Right lobe of liver (tissue), 6 donors: ENCODE measurements around the gene MTHFD1L. TPM values are rescaled to one million over a fixed set of nuclear protein-coding genes. Genes with fewer than 3 reads are reported as not detected.
A peak's percentile ranks its signal among the peaks of the same experiment; 100 is the strongest.
"Not testable (repeated sequence)": the region's sequence is repeated elsewhere in the genome, so short reads cannot be mapped to it uniquely, and the experiment has no call there.

Experiments used
- ATAC-seq, 4 donors: fragments of 200-7000 bp; cut with Tn5 transposase; one replicate each; pipeline ENCODE4 v1.9.1; 2020; ENCODE audit warnings: mild to moderate bottlenecking in 4 of 4, moderate library complexity in 4 of 4
- DNase-seq, 3 donors: peaks; one replicate each; pipeline ENCODE4 v3.0.0-alpha.2; 2020
- H3K27ac ChIP-seq, 3 donors: fragments of 200-600 bp; one replicate each; pipeline ENCODE4 v1.8.0; 2022
- H3K27me3 ChIP-seq, 2 donors: fragments of 200-600 bp; one replicate each; pipeline ENCODE4 v1.8.0; 2022
- H3K36me3 ChIP-seq, 4 donors: fragments of 200-600 bp; sonication (generic) in 1 of 4; one replicate each; pipeline versions ENCODE4 v1.5.1 to v1.8.0; 2017 to 2022; ENCODE audit warnings: control low read depth in 1 of 4
- H3K4me1 ChIP-seq, 4 donors: fragments of 200-600 bp; sonication (generic) in 1 of 4; one replicate each; pipeline versions ENCODE4 v1.5.1 to v1.8.0; 2017 to 2022; ENCODE audit warnings: control low read depth in 1 of 4
- H3K4me3 ChIP-seq, 3 donors: fragments of 200-600 bp; one replicate each; pipeline ENCODE4 v1.8.0; 2022
- H3K9me3 ChIP-seq, 4 donors: fragments of 200-600 bp; sonication (generic) in 1 of 4; one replicate each; pipeline versions ENCODE4 v1.5.1 to v1.8.0; 2017 to 2022; ENCODE audit warnings: control low read depth in 1 of 4
- POLR2A ChIP-seq: fragments of 450-650 bp; IDR thresholded peaks from one replicate; pipeline ENCODE4 v1.6.1; 2017; ENCODE audit warnings: antibody characterized with exemption, mild to moderate bottlenecking
- WGBS: methylation state at CpG from one replicate; pipeline ENCODE4 v1.1.6; 2018; ENCODE audit warnings: low coverage, low lambda C conversion rate; ENCODE audit not compliant: insufficient coverage; ENCODE audit errors: missing lambda C conversion rate; 5-methylcytosine and 5-hydroxymethylcytosine counted together
- intact Hi-C, 2 donors: fragments of 100-400 bp; cut with DNase I; formaldehyde crosslinking; loops; one replicate each; pipeline versions ENCODE4 v1.11.2 to v1.14.1; 2022
- total RNA-seq, 6 experiments: library from RNA; depleted of rRNA in 2 of 6; stranded (reverse); fragments of >200 nt in 2 of 6; fragmentation: NEBNext Ultra II Directional in 3 of 6; extraction: Animal tissue kit (Norgen Biotek cat#: 25700) in 3 of 6; gene quantifications; one replicate each; pipeline versions ENCODE4 v1.1.0 to v1.2.4, GENCODE V29; 2016 to 2023
- TF ChIP-seq, protein P1 (sequence below), 4 donors: fragments of 200-600 bp in 3 of 4; fragments of 450-650 bp in 1 of 4; IDR thresholded peaks; one replicate each; pipeline versions ENCODE4 v1.5.1 to v1.8.0; 2016 to 2022; ENCODE audit warnings: antibody characterized with exemption in 4 of 4, mild to moderate bottlenecking in 2 of 4
- donor health status: DM: no; HTN: yes; CAD: no.
- donor health status: DM: no; HTN: no; CAD: no.
- donor health status: DM: no; HTN: no; CAD: no.
- donor health status: DM: no; HTN: yes; CAD: no.
- donor health status: DM: no; HTN: yes; CAD: no.

The MTHFD1L gene
- total RNA-seq, 6 experiments from 2014 or later, result 1.7 to 11.5 (median 4.9) TPM

DNA sequence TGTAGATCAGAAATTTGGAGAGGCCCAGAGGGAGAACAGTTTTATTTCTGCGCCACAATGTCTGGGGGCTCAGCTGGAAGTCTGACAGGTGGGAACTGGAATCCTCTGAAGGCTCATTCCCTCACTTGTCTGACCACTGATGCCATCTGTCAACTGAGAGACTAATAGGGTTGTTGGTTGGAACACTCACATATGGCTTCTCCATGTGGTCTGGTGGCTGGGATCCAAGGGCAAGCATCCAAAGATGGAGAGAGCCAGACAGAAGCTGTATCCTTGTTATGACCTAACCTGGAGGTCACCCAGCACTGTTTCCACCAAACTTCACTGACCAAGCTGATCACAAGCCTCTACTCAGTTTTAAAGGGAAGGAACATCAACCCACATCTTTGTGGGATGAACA lies 256.4 kb downstream of the MTHFD1L start:
- TF ChIP-seq, protein P1, sequence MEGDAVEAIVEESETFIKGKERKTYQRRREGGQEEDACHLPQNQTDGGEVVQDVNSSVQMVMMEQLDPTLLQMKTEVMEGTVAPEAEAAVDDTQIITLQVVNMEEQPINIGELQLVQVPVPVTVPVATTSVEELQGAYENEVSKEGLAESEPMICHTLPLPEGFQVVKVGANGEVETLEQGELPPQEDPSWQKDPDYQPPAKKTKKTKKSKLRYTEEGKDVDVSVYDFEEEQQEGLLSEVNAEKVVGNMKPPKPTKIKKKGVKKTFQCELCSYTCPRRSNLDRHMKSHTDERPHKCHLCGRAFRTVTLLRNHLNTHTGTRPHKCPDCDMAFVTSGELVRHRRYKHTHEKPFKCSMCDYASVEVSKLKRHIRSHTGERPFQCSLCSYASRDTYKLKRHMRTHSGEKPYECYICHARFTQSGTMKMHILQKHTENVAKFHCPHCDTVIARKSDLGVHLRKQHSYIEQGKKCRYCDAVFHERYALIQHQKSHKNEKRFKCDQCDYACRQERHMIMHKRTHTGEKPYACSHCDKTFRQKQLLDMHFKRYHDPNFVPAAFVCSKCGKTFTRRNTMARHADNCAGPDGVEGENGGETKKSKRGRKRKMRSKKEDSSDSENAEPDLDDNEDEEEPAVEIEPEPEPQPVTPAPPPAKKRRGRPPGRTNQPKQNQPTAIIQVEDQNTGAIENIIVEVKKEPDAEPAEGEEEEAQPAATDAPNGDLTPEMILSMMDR (IDR thresholded peaks at IDR 0.05), result no peak
- TF ChIP-seq POLR2A, result no peak
- intact Hi-C loops, result no loop called here
- Histone ChIP-seq H3K4me1 (peaks cover 0 to 22% (median 0%) of the 10 kb centered on the region in 4 donors), H3K27me3 (no peaks in the 10 kb centered on the region), H3K27ac (no peak overlapping the region), H3K4me3 (no peak overlapping the region), H3K9me3 (no peaks in the 10 kb centered on the region), H3K36me3 (no peaks in the 10 kb centered on the region)
- peak; percentile 47 to 72 (median 70) for DNase-seq
- WGBS, result no CpG with 5 or more reads among the region's 1 CpG
- peak; percentile 11 to 60 (median 51) for ATAC-seq

DNA sequence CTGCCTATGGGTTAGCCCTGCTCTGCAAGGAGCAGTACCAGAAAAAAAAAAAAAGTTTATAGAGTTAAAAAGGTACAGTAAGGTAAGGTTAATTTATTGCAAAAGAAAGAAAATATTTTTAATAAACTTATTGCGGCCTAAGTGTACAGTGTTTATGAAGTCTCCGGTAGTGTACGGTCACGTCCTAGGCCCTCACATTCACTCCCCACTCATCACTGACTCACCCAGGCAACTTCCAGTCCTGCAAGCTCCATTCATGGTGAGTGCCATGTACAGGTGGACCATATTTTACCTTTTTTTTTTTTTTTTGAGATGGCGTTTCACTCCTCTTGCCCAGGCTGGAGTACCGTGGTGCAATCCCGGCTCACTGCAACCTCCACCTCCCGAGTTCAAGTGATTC lies 258.1 kb downstream of the MTHFD1L start:
- 92% methylated on average over 7 of the region's 8 CpGs for WGBS
- H3K27me3 ChIP-seq, DNase-seq, H3K36me3 ChIP-seq, H3K9me3 ChIP-seq, H3K27ac ChIP-seq, ATAC-seq, intact Hi-C loops, H3K4me3 ChIP-seq: not testable (repeated sequence)
- H3K4me1 ChIP-seq, result peaks cover 0 to 21% (median 0%) of the 10 kb centered on the region in 4 donors

DNA sequence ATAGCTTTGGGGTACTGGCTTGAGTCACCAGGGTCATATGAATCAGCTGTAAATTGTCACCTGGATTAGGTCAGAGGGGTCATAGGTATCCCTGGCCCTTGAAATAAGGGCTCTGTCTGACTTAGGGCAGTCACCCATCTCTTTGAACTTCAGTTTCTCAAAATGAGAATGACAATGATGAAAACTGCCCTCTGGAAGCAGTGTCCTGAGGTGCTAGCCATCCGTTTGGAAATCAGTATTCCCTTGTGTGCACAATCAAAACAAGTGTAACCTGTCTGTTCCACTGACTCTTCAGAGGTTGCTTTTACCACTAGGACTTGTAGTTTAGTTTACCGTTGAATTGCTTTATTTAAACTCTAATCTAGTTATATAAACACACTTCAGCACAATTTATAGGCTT lies 259.7 kb downstream of the MTHFD1L start:
- DNase-seq, H3K36me3 ChIP-seq, H3K27me3 ChIP-seq, intact Hi-C loops, H3K9me3 ChIP-seq, H3K4me3 ChIP-seq: not testable (repeated sequence)
- Histone ChIP-seq H3K27ac (peak overlapping the region in 2 of 3 donors; percentile 31 to 46), H3K4me1 (peaks cover 0 to 17% (median 0%) of the 10 kb centered on the region in 4 donors)
- peak; percentile 20 to 58 (median 44) for ATAC-seq
- WGBS, result 19% methylated on average over 2 of the region's 2 CpGs

DNA sequence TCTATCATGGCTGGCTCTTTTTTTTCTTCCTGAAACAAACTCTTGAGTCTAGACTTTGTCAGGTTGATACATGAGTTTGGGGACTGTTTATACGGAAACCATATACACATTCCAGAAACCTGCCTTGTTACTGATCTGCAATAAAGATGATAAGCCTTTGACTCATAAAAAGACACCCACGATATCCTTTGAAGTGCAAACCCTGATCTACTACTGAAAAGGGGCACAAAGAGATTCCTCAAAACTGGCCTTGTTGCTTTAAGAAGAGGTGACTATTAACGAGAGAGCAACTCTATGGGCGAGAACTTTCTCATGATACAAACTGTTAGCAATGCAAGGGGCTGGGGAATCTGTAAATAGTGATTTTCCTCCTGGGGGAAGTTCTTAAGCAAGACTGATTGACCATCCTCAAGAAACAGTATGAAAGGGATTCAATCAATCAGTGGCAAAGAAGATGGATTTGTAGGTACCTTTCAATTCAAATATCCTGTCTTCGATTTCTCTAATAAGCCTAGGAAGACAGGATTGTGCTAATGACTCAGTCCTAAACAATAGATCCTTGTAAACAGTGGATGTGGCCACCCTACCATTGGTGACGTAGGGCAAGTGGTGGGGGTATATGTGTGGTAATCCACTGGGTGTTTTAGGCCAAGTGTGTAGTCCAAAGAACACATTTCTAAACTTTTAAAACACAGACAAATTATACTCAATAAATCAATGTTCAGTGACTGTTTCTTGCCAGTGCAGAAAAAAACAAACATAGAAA lies 260.3 kb downstream of the MTHFD1L start:
- H3K27me3 ChIP-seq, intact Hi-C loops, H3K4me3 ChIP-seq, H3K9me3 ChIP-seq, H3K36me3 ChIP-seq: not testable (repeated sequence)
- WGBS, result 39% methylated on average over 6 of the region's 6 CpGs
- peak in 2 of 3 donors; percentile 48 to 60 for DNase-seq
- Histone ChIP-seq H3K4me1 (peaks cover 0 to 17% (median 0%) of the 10 kb centered on the region in 4 donors), H3K27ac (peak overlapping the region in 2 of 3 donors; percentile 39 to 46)
- peak; percentile 86 to 95 (median 88) for ATAC-seq

DNA sequence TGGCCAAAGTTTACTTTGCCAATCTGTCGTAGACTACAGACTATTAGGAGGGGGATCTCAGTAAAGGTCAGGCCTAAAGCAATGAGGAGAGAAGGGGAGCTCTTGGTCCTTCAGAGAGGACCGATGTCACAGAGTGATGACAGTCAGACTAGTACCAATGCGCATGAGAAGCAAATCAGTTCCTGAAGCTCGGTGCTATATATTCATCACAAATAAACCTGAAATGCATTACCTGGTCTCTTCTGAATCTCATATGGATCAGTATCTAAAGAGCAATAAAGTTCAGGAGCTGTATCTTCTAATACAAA lies 260.9 kb downstream of the MTHFD1L start:
- DNase-seq, intact Hi-C loops, H3K27me3 ChIP-seq, H3K4me3 ChIP-seq, H3K36me3 ChIP-seq, H3K9me3 ChIP-seq: not testable (repeated sequence)
- WGBS, result 44% methylated on average over 4 of the region's 4 CpGs
- peaks cover 0 to 17% (median 0%) of the 10 kb centered on the region in 4 donors for H3K4me1 ChIP-seq
- H3K27ac ChIP-seq, result peak overlapping the region in 1 of 3 donors; percentile 46
- peak in 2 of 4 donors; percentile 66 to 70 for ATAC-seq

DNA sequence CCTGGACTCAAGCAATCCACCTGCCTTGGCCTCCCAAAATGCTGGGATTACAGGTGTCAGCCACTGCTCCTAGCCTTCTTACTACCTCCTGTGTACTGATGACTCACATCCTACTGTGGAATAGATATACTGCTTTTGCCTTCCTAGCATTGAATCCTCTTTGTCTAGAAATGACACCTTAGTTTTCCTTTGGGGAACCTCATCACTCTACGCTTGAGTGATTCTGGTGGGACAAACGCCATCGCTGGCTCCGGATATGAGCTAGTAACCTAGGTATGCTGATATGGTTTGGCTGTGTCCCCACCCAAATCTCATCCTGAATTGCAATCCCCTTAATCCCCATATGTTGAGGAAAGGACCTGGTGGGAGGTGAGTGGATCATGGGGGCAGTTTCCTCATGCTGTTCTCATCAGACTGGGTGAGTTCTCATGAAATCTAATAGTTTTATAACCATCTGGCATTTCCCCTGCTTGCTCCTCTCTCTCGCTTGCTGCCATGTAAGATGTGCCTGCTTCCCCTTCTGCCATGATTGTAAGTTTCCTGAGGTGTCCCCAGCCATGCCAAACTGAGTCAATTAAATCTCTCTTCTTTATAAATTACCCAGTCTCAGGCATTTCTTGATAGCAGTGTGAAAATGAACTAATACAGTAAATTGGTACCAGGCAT lies 261.8 kb downstream of the MTHFD1L start:
- H3K27ac ChIP-seq, H3K27me3 ChIP-seq, H3K36me3 ChIP-seq, intact Hi-C loops, H3K4me3 ChIP-seq, DNase-seq, H3K9me3 ChIP-seq: not testable (repeated sequence)
- 98% methylated on average over 5 of the region's 5 CpGs for WGBS
- H3K4me1 ChIP-seq, result peaks cover 0 to 17% (median 0%) of the 10 kb centered on the region in 4 donors
- peak in 1 of 4 donors; percentile 20 for ATAC-seq

DNA sequence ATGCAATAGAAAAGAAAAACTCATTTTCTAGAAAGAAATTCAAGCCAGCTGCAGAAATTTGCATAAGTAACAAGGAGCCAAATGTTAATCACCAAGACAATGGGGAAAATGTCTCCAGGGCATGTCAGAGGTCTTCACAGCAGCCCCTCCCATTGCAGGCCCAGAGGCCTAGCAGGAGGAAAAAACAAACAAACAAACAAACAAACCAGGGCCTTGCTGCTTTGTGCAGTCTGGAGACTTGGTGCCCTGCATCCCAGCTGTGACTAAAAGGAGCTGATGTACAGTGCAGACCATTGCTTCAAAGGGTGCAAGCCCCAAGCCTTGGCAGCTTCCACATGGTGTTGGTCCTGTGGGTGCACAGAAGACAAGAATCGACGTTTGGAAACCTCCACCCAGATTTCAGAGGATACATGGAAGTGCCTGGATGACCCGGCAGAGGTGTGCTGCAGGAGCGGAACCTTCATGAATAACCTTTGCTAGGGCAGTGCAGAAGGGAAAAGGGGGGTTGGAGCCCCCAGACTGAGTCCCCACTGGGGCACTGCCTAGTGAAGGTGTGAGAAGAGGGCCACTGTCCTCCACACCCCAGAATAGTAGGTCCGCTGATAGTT lies 263.4 kb downstream of the MTHFD1L start:
- no peaks in the 10 kb centered on the region for H3K36me3 ChIP-seq
- ATAC-seq (no peak), DNase-seq (no peak)
- TF ChIP-seq, protein P1 (IDR thresholded peaks at IDR 0.05), result no peak
- no peak for TF ChIP-seq POLR2A
- no CpG with 5 or more reads among the region's 5 CpGs for WGBS
- H3K4me1 ChIP-seq, result peaks cover 0 to 17% (median 0%) of the 10 kb centered on the region in 4 donors
- no peaks in the 10 kb centered on the region for H3K9me3 ChIP-seq
- no peak overlapping the region for H3K4me3 ChIP-seq
- no peak overlapping the region for H3K27ac ChIP-seq
- intact Hi-C loops, result no loop called here
- H3K27me3 ChIP-seq, result no peaks in the 10 kb centered on the region
